GM12873 (cell line): Measurements from ENCODE around the gene RPS6KC1.

Source experiments
- TF ChIP-seq, protein P1 (sequence below): IDR thresholded peaks from 2 replicates; pipeline ENCODE4 v1.5.1; 2012; ENCODE audit warnings: low read depth, mild to moderate bottlenecking, moderate library complexity, low read length, control low read depth; ENCODE audit not compliant: insufficient read depth; ENCODE audit errors: missing control alignments

Gene RPS6KC1

DNA sequence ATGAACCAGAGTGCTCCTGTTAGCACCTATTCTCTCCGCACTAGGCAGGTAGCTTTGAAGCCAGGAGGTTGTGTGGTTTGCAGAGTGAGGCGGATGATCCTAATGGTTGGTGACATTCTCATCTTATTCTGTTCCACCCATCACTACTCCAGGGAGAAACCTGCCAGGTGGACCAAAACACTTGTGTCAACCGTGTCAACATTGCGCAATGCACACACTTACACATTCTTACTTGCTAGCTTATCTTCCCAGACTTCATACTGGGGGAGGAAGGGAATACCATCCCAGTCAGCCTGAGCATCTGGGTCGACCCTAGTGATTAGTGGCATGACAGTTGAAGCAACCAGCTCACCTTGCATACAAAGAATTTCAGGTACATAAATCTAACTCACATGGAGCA is 236.9 kb downstream of the RPS6KC1 start:
- TF ChIP-seq, protein P1, sequence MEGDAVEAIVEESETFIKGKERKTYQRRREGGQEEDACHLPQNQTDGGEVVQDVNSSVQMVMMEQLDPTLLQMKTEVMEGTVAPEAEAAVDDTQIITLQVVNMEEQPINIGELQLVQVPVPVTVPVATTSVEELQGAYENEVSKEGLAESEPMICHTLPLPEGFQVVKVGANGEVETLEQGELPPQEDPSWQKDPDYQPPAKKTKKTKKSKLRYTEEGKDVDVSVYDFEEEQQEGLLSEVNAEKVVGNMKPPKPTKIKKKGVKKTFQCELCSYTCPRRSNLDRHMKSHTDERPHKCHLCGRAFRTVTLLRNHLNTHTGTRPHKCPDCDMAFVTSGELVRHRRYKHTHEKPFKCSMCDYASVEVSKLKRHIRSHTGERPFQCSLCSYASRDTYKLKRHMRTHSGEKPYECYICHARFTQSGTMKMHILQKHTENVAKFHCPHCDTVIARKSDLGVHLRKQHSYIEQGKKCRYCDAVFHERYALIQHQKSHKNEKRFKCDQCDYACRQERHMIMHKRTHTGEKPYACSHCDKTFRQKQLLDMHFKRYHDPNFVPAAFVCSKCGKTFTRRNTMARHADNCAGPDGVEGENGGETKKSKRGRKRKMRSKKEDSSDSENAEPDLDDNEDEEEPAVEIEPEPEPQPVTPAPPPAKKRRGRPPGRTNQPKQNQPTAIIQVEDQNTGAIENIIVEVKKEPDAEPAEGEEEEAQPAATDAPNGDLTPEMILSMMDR: no peak

- TF ChIP-seq, protein P1: no peak
Observed at GRCh38 chr1:213291526-213291925, 240.5 kb downstream of the RPS6KC1 start.

DNA sequence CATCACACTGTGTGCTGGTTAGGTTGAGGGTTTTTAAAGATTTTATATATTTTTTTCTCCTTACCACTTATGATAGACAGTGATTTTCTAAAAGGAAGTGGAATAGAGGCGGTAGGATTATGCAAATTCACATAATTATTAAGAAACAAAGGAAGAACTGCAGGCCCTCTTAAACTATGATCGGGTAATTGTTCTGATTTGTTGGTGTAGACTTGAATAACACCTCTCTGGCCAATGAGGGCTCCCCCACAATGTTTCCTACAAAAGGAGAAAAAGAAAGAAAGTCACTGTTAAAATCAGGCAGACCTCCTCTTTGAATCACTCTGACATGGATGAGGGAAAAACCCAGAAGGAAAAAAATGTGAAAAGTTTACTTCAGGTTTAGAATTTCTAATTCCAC is 241.6 kb downstream of the RPS6KC1 start:
- TF ChIP-seq, protein P1: no peak

DNA sequence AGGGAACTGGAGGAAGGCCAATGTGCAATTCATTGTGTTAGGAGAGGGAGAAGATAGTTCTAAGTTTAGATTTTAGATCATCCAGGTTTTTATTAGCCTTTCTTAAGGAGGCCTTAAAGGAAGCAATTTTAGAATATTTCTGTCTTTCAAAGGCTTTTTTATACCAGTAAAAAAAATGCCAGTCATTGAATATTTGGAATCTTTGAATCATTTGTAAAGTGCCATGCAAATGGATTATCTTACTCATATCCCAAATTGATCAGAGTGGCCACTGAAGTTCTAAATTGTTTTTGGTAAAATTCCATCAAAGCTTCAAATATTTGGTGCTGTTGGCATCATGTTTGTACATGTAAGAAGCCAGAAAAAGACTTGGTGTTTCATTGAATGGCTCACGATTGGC is 244.8 kb downstream of the RPS6KC1 start:
- TF ChIP-seq, protein P1: no peak

GRCh38 chr1:213296558-213296957 is 245.5 kb downstream of the RPS6KC1 start:
- TF ChIP-seq, protein P1: no peak

GRCh38 chr1:213297021-213297420 is 246.0 kb downstream of the RPS6KC1 start:
- TF ChIP-seq, protein P1: no peak

GRCh38 chr1:213300433-213300832 is 249.4 kb downstream of the RPS6KC1 start:
- TF ChIP-seq, protein P1: no peak
